ENCODE data around the gene ANKRD50. TPM values are rescaled to one million over a fixed set of nuclear protein-coding genes. Genes with fewer than 3 reads are reported as not detected.

Gene ANKRD50
- total RNA-seq, 2 experiments from 2014 or later: 0.27 to 0.36 TPM

DNA sequence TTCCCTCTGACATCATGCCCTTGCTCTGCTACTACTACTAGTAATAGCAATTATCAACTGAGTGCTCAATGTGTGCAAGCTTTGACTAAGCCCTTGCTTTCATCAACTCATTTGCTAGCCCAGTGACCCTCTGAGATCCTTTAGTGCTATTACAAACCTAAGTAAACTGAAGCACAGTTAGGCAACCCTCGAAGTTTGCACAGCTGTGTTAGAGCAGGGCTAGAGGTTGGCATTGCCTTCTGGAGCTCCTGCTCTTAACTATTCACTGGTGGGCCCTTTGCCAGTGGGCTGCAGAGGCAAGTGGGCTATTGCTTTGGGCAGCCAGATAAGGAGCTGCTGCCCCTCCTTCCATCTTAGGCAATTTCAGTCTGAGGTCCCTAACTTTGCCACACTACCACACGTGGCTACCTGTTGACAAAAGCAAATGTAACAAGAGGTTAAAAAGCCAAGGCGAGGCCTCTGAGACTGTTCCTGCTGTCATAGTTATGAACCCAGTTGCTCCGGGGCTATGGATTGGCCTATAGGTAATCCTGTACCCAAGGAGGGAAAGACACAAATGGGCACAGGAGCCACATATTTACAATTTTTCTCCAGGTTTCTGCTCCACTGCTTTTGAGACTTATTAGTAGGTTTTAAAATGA, 41.5 kb upstream of the ANKRD50 start:
- POLR2A ChIA-PET: no interaction called here
- H3K9me3 Mint-ChIP-seq: no peaks in the 10 kb centered on the region
- H3K9me3 ChIP-seq (ENCODE audit: control insufficient read depth in 1 of 2, insufficient read depth in 1 of 2, low read length in 2 of 2): no peaks in the 10 kb centered on the region
- no peak overlapping the region for H3K27ac Mint-ChIP-seq
- H3K4me1 ChIP-seq (ENCODE audit: insufficient read depth, low read length): no peaks in the 10 kb centered on the region
- CTCF ChIA-PET: interaction anchor here (0.6 to 1.7 kb wide), 2 partner anchors 12 to 1975 kb away, joined by 3 to 5 read pairs; no protein-coding TSS in a partner anchor
- no peak overlapping the region for H3K4me3 ChIP-seq (ENCODE audit: low read length)
- ATAC-seq (ENCODE audit: poor library complexity): no peak
- no peaks in the 10 kb centered on the region for H3K36me3 ChIP-seq (ENCODE audit: insufficient read depth, low read length)
- H3K36me3 Mint-ChIP-seq (ENCODE audit: low read depth): no peaks in the 10 kb centered on the region
- peaks cover 6% of the 10 kb centered on the region for H3K27me3 Mint-ChIP-seq
- intact Hi-C loops (cut with DNase I, micrococcal nuclease): no loop called here
- DNase-seq: no peak
- no peaks in the 10 kb centered on the region for H3K4me1 Mint-ChIP-seq (ENCODE audit: low read depth)
- H3K27me3 ChIP-seq (ENCODE audit: control insufficient read depth in 1 of 2, insufficient read depth in 2 of 2, low read length in 2 of 2): no peaks in the 10 kb centered on the region
- no peak overlapping the region for H3K27ac ChIP-seq (ENCODE audit: low read depth in 1 of 2, low read length in 2 of 2)
- TF ChIP-seq, protein P1, sequence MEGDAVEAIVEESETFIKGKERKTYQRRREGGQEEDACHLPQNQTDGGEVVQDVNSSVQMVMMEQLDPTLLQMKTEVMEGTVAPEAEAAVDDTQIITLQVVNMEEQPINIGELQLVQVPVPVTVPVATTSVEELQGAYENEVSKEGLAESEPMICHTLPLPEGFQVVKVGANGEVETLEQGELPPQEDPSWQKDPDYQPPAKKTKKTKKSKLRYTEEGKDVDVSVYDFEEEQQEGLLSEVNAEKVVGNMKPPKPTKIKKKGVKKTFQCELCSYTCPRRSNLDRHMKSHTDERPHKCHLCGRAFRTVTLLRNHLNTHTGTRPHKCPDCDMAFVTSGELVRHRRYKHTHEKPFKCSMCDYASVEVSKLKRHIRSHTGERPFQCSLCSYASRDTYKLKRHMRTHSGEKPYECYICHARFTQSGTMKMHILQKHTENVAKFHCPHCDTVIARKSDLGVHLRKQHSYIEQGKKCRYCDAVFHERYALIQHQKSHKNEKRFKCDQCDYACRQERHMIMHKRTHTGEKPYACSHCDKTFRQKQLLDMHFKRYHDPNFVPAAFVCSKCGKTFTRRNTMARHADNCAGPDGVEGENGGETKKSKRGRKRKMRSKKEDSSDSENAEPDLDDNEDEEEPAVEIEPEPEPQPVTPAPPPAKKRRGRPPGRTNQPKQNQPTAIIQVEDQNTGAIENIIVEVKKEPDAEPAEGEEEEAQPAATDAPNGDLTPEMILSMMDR (IDR thresholded peaks at IDR 0.05): no peak
- no peak overlapping the region for H3K4me3 Mint-ChIP-seq

DNA sequence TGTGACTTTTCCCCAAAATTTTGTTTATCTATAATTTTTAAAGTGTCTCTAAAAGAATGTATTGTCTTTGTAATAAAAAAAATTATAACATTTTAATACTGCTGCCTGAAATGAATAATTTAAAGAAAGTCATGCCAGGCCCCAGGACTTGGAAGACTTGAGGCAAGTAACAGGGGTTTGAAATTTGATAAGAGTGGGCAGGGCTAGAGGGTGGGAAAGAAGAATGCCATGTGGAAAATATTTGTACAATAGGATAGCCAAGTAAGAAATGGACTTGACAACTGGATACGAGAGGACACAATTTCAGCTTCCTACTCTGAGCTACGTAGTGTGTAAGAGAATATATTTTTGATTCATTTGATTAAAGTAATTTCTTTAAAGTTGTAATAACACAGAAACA, 36.9 kb upstream of the ANKRD50 start:
- no peaks in the 10 kb centered on the region for H3K36me3 Mint-ChIP-seq (ENCODE audit: low read depth)
- TF ChIP-seq, protein P1 (IDR thresholded peaks at IDR 0.05): no peak
- no peak overlapping the region for H3K4me3 Mint-ChIP-seq
- no peaks in the 10 kb centered on the region for H3K4me1 Mint-ChIP-seq (ENCODE audit: low read depth)
- CTCF ChIA-PET: no interaction called here
- Histone ChIP-seq H3K9me3 (ENCODE audit: control insufficient read depth in 1 of 2, insufficient read depth in 1 of 2, low read length in 2 of 2) (no peaks in the 10 kb centered on the region), H3K36me3 (ENCODE audit: insufficient read depth, low read length) (no peaks in the 10 kb centered on the region), H3K27ac (ENCODE audit: low read depth in 1 of 2, low read length in 2 of 2) (no peak overlapping the region), H3K27me3 (ENCODE audit: control insufficient read depth in 1 of 2, insufficient read depth in 2 of 2, low read length in 2 of 2) (no peaks in the 10 kb centered on the region), H3K4me1 (ENCODE audit: insufficient read depth, low read length) (no peaks in the 10 kb centered on the region), H3K4me3 (ENCODE audit: low read length) (no peak overlapping the region)
- H3K27me3 Mint-ChIP-seq: peaks cover 9% of the 10 kb centered on the region
- no peaks in the 10 kb centered on the region for H3K9me3 Mint-ChIP-seq
- POLR2A ChIA-PET: no interaction called here
- intact Hi-C loops (cut with DNase I, micrococcal nuclease): no loop called here
- ATAC-seq (ENCODE audit: poor library complexity) (no peak), DNase-seq (no peak)
- H3K27ac Mint-ChIP-seq: no peak overlapping the region

DNA sequence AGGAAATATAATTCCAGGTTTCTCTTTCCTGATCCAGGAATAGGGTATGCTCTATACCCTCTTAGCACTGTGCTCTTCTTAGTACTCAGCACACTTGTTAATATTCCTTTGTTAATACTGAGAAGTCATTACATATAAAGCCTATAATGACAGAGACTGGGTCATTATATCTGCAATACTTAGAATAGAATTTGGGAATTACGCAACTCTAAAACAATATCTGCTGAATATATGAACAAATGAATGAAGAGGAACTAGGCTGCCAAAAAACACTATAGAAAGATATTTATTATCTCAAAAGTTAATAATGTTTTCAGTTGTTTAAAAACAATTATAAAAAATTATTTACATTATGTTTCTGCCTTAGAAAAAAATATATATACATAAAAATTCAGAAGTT, 36.4 kb upstream of the ANKRD50 start:
- ATAC-seq (ENCODE audit: poor library complexity) (no peak), DNase-seq (no peak)
- CTCF ChIA-PET: no interaction called here
- Mint-ChIP-seq H3K4me1 (ENCODE audit: low read depth) (no peaks in the 10 kb centered on the region), H3K4me3 (no peak overlapping the region), H3K9me3 (no peaks in the 10 kb centered on the region), H3K27ac (no peak overlapping the region), H3K36me3 (ENCODE audit: low read depth) (no peaks in the 10 kb centered on the region), H3K27me3 (peaks cover 9% of the 10 kb centered on the region)
- TF ChIP-seq, protein P1 (IDR thresholded peaks at IDR 0.05): no peak
- H3K4me3 ChIP-seq (ENCODE audit: low read length): no peak overlapping the region
- no peak overlapping the region for H3K27ac ChIP-seq (ENCODE audit: low read depth in 1 of 2, low read length in 2 of 2)
- H3K9me3 ChIP-seq (ENCODE audit: control insufficient read depth in 1 of 2, insufficient read depth in 1 of 2, low read length in 2 of 2): no peaks in the 10 kb centered on the region
- POLR2A ChIA-PET: no interaction called here
- intact Hi-C loops (cut with DNase I, micrococcal nuclease): no loop called here
- no peaks in the 10 kb centered on the region for H3K4me1 ChIP-seq (ENCODE audit: insufficient read depth, low read length)
- H3K36me3 ChIP-seq (ENCODE audit: insufficient read depth, low read length): no peaks in the 10 kb centered on the region
- no peaks in the 10 kb centered on the region for H3K27me3 ChIP-seq (ENCODE audit: control insufficient read depth in 1 of 2, insufficient read depth in 2 of 2, low read length in 2 of 2)

Measured in CD4-positive, alpha-beta T cell (primary cell).